Measurements from ENCODE around the gene SLC14A1. TPM values are rescaled to one million over a fixed set of nuclear protein-coding genes. Genes with fewer than 3 reads are reported as not detected.

The SLC14A1 gene
- polyA plus RNA-seq, 6 donors from 2014 or later: 1.0 to 3.8 (median 1.9) TPM; not detected in 1

DNA sequence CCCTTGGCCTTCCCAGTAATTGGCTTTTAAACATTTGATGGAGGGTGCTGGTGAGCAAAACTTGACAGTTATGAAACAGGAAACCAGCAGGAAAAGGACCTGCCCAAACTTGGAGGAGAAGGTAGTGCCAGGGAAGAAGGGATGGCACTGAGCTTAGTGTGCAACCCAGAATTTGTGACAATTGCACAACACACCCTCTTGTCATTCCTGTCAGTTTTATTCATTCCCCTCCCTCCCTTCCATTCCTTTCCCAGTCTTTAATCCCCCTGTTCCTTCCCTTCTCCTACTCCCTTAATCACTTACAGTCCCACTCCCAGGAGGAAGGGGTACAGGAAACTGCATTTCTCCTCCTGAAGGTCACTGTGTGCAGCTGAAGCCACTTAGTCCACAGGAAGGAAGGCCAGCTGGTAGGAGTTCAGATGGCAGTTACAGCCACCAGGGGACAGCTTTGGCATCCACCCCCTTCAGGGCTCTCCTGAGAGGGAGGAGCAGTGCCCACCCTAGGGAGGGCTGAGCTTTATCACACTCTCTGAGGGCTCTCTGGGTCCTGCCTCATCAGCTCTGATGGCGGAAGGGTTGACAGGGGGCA lies 77.5 kb downstream of the SLC14A1 start:
- Mint-ChIP-seq H3K27me3 (peaks cover 3 to 29% (median 23%) of the 10 kb centered on the region in 3 donors), H3K4me3 (no peak overlapping the region), H3K36me3 (peaks cover 12 to 32% of the 10 kb centered on the region in 2 donors), H3K9me3 (peaks cover 1 to 22% (median 16%) of the 10 kb centered on the region in 7 donors), H3K4me1 (peaks cover 0 to 2% (median 1%) of the 10 kb centered on the region in 3 donors), H3K27ac (no peak overlapping the region)
- no peak for DNase-seq
- ATAC-seq (ENCODE audit: low read depth in 2 of 2): no peak

Other genes starting within 250 kb of the SLC14A1 start
- under 1 TPM in 1 of 6 donors, not detected in 5; 0.05 TPM for gene SLC14A2, start 108.7 kb upstream of the SLC14A1 start, polyA plus RNA-seq (ENCODE audit: low read depth in 6 of 6)
- gene SIGLEC15, start 101.5 kb downstream of the SLC14A1 start, polyA plus RNA-seq (ENCODE audit: low read depth in 6 of 6): under 1 TPM in 3 of 6 donors, not detected in 3; 0.09 to 0.16 (median 0.13) TPM
- gene EPG5, start 243.1 kb downstream of the SLC14A1 start, polyA plus RNA-seq (ENCODE audit: low read depth in 6 of 6): 1 to 10 TPM; 3.4 to 6.9 (median 5.4) TPM